GM19239 (cell line): Measurements from ENCODE around the gene RAPGEF3.

Experiments
- DNase-seq: peaks from one replicate; pipeline ENCODE4 v3.0.0; 2011; ENCODE audit warnings: low spot score; ENCODE audit not compliant: insufficient read length
- FAIRE-seq: peaks from 2 replicates; lab custom pipeline; 2011; peaks lifted over from hg19 to GRCh38; lab: Jason Lieb, UNC

The RAPGEF3 gene

DNA sequence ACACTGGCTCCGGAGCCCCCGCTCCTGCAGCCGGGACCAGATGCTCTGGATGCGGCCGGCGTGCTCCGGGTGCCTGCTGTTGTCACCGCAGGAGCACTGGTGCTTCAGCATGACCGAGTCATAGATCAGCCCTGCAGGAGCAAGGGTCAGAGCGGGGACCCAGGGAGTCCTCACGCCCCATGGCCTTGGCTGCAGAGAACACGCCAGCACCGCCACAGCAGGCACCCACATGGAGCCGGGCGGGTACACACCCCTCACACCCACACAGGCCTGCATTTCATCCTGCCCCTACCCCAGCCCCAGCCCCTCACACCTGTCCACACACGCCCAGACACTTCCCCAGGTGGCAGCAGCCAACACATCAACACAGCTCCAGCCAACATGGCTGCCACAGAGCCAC, 33.2 kb upstream of the RAPGEF3 start:
- DNase-seq, result no peak
- FAIRE-seq, result no peak

DNA sequence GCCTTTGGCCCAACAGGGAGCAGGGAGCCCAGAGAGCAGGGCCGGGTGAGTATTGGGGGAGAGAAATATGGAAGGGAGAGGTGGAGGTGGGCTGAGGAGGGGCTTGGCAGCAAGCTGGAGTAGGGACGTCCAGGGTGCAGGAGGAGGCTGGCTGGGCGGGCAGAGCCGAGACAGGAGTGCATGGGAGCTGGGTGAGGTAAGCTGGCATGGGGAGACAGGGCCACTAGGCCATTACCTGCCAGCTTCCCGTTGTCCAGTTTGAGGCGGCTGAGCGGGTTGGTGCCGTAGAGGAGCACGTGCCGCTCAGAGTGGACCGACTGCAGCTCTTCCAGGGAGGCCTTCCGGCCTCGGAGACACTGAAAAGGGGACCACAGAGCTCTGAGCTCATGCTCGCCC, 32.7 kb upstream of the RAPGEF3 start:
- DNase-seq, result no peak
- no peak for FAIRE-seq

DNA sequence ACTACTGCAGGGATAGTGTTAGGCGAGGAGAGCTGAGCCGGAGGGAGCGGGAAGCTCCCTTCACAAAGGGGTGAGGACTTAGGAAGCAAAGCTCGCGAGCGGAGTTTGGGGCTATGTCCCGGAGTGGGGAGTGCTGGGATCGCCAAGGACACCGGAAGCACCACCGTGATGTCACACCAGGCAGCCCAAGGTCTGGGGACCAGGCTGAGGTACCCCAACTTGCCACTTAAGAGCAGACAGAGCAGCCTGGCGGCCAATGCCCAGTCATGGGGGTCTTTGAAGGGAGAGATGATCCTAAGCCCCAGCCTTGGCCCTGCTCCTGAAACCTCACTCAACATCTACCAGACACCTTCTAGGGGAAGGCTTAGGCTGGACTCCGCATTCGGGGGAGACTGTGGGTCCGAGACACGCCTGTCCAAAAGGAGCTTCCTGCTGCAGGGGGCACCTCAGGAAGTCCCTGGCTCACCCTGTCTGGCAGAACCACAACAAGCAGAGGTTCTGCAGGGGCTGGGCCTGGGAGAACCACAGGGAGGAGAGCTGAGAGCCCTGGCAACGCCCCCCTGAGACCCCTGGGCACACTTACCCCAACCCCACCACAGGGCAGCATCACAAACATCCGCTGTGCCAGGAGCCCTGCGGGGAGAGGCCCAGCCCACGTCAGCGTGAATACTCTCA, 32.1 kb upstream of the RAPGEF3 start:
- no peak for FAIRE-seq
- no peak for DNase-seq

DNA sequence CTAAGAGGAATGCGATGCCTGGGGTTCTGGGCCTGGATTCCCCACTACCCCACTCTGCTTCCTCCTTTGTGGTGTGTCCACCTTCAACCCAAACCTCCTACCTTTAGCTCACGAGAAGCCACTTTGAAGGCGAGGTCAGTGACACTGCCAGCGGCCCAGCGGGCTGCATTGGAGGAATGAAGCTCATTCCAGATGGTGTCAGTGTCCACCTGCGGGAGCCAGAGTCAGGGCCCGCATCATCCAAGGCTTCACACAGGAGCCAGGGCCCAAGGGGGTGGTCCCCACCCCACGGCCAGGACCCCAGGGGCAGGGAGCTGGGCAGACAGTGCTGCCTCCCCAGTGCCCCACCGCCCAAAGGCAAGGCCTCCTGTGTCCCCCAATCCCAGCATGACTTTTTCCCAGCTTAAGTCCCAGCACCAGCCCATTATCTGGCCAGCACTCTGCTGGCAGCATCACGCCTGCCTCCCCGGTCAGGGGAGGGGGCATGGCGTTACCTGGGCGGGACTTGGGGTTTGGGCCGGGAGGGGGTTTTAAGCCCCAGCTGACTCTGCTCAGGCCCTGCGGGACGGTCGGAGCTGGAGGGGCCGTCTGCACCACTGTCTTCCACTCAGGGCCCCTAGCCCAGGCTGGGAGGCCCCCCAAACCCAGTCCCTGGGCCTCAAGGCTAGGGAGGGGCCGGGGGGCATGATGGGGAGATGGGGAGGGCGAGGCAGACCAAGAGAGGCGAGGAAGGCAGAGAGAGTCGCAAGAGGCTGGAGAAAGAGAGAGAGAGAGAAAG, 31.2 kb upstream of the RAPGEF3 start:
- no peak for FAIRE-seq
- no peak for DNase-seq

DNA sequence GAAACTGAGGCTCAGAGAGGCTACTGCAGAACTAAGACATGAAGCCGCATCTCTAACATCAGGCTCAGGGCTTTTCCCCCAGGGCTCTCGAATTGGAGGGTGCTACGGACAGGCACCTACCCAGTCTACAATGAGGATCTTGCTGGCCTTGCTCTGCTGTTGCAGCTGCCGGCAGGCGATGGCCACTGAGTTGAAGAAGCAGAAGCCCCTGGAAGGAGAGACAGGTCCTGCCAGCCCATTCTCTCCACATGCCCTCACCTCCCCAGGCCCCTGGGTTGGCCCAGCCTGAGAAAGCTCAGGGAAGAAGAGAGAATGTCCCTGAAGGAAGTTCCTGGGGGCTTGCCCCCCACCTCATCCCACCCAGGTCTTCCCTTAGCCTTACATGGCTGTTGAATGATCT, 30.5 kb upstream of the RAPGEF3 start:
- no peak for FAIRE-seq
- DNase-seq, result no peak

DNA sequence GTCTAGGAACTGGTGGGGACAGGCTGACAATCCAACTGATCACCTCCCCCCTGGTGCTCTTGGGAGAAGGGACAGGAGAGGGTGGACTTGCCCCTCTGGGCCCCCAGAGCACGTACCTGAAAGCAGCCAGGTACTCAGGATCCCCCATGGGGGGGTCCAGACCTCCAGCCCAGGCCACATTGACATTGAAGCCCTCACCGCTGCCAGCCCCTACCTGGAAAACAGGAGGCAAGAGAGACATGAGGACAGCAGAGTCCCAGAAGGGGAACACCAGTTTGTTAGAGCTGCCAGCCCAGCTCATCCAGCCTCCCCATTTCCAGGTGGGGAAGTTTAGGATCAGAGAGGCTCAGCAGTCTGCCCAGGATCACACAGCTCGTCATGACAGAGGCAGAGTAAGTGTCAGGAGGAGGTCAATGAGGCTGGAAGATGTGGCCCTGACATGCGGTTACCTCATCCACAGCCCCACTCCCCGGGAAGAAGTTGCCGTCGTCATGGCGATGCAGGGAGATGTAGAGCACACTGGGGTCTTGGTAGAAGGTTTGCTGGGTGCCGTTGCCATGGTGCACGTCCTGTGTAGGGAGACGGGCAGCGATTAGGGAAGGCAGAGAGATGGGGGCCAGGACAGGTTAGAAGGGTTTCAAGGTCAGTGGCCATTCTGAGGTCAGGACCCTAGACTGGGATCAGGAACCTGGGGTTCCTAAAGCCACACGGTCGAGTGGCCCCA, 29.1 kb upstream of the RAPGEF3 start:
- no peak for FAIRE-seq
- no peak for DNase-seq

DNA sequence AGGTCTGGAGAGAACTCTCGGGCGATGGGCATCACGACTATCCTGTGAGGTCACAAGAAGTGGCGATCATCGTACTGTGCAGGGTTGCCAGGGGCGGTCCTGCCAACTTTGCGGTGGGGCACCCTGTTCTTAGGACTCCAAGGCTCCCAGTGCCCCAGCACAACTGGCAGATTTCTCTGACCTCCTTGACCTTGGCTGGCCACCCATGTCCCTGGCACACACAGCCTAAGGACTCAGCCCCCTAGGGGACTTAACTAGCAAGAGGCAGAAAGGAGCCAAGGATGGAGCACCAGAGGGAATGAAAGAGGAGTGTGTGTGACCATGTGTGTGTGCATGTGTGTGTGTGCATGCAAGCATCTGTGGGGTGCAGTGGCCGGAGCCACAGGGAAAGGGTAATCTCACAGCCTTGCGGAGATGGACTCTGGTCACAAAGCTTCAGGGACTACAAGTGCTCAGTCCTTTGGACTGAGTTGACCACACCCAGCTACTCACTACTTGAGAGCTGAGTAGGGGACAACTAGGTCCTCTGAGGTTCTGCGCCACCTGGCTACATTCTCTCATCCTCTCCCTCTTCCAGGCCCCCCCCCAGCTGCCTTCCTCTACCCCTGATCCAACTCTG, 28.1 kb upstream of the RAPGEF3 start:
- DNase-seq (no peak), FAIRE-seq (no peak)

DNA sequence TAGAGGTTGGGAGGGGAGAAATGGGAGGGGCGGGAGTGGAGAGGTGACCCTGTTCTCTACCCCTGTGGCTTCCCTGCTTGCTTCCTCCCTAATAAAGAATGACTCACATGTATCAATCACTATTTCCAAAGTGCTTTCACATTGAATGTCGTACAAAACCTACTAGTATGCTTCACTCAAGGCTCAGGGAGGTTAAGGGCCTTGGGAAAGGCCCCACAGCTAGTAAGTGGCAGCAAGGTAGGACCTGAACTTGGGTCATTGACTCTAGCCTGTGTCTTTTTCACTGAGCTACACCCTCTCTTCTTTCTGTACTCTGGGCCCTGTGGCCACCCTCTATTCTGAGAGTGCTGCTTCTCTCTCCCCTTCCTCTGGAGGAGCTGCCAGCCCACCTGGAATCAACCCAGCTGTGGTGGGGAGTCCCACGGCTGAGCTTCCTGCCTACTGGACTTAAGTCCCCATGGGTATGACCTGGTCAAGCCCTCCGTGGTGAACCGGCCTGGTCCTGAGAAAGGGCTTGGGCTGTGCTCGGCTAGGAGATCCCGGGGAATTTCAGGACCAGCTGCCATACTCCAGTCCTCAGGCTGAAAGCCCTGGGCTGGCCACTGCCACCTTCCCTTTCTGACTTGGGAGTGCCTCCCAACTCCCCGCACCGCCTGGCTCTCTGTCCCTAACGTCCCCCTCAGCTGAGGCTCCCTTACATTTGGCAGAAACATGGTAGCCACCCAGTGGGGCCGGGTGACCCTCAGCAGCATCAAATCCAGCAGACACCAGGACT, 27.4 kb upstream of the RAPGEF3 start:
- DNase-seq (no peak), FAIRE-seq (no peak)

DNA sequence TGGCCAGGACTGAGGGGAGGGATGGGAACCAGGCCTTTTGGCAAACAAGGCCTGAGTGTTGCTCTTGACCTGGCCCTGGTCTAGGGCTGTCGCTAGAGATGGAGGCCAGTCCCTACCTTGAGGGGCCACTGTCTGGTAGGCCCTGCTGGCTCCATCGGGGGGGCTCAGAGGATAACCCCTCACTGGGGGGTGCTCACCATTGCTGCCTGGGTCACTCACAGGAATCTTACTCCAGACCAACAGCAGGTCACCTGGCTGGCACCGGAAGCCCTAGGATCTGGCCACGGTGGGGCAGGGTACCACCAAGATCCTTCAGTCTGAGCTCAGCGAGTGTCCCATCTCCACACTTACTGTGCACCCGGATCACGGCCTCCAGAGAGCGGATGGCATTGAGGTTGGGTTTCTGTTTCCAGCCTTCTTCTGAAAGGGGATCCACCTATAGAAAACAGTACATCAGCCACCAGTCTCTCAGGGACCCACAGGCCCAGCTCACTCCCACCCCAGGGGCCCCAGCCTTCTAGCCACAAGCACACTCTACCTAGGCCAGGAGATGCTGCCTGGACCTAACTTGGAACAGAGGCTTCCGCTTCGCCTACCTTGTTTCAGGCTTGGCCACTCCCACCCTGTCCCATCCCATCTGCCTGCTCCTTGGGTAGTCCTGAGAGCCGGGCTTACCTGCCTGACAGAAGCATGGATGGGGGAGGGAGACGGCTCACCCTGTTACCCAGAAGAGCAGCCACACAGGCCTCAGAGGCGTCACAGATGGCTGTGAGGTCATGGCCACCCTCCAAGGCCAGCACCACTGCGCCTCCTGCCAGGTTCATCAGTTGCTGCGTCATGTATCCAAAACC, 26.6 kb upstream of the RAPGEF3 start:
- FAIRE-seq, result no peak
- DNase-seq, result no peak

DNA sequence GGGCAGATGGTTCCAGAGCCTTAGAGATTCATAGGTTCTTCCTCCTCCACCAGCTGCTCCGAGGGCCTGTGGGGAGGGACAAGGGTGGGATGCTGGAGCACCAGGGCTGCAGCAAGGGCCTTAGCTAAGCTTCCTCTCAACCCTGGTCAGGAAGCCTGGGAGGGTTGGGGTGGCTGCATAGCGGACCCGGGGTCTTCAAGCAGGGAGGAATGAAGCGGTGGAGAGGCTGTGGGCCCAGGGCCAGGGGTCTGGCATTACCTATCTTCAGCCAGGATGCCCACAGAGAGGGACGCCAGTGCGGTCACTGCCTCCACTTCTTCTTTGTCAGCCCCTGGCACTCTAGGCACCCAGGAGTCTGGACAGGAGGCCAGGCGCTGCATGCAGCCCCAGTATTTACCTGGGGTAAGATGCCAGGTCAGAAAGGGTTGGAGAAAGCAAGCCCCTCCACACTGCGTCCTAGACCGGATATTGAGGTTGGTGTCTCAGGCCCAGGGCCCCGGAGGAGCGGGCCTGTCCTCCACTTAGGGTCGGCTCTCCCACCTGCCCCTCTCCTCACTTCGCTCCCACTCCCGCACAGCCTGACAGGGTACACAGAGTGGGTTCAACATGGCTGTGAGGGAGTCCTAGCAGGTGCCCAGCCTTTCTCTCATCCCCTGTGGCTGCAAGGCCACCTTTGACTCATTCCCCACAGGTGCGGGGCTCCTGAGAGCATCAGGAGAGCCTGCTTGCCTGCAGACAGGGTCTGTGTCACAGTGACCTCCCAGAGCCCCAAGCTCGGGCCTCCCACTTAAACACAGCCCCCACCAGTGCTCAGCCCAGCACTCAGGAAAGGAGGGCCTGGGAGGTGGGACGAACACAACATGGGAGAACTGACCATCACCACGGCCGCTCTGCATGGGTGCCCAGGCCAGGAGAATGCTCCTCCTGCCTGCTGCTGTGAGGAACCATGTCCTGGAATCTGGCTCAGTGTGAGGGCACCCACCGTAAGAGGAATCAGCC, 25.4 kb upstream of the RAPGEF3 start:
- FAIRE-seq (no peak), DNase-seq (no peak)

DNA sequence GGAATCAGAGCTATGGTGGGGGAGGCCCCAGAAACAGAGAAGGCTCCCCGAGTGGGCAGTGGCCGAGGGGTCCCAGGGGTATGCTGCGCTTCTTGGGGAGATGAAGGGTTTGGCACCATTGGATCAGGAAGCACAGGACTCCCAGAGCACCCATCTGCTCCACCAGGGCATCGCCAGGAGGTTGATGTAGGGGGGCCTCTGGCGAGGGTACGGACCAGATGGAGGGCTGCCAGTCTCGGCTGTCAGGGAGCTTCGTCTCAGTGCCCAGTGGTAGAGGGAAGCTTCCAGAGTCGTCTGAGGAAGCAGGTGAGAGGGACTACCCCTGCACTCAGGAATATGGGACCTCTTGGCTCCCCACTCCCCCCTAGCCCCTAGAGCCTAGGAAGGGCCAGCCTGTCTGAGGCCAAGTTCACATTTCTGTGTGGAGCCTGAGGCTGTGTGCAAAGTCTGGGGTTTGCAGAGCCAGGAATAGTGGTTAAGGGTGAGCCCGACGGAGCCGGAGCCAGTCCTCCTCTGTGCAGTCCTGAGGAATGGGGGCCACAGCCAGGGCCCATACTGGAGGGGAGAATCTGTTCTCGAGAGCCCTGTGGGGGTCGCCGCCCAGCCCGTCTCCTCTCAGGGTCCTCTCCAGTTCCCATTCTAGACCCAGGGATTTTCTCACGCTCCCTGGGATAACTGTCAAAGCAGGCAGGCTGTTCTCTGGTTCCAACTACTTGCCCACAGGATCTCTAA, 24.5 kb upstream of the RAPGEF3 start:
- no peak for FAIRE-seq
- DNase-seq, result no peak

DNA sequence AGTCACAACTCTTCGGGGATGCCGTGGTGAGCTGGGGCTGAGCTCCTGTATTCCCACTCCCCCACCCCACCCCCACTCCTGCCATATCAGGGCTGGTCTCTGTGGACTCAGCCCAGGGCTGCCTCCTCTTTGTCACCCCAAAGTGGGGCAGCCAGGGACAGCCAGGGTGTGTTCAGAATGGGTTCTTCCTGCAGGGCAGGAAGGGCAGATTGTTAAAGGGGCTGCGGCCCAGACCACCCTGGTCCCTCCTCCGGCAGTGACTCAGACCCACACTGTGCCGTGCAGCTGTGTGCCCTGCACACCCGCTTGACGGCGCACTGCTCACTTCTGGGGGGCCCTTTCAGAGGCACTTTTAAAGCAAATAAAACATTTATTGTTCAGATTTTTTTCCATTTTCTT, 23.7 kb upstream of the RAPGEF3 start:
- no peak for FAIRE-seq

DNA sequence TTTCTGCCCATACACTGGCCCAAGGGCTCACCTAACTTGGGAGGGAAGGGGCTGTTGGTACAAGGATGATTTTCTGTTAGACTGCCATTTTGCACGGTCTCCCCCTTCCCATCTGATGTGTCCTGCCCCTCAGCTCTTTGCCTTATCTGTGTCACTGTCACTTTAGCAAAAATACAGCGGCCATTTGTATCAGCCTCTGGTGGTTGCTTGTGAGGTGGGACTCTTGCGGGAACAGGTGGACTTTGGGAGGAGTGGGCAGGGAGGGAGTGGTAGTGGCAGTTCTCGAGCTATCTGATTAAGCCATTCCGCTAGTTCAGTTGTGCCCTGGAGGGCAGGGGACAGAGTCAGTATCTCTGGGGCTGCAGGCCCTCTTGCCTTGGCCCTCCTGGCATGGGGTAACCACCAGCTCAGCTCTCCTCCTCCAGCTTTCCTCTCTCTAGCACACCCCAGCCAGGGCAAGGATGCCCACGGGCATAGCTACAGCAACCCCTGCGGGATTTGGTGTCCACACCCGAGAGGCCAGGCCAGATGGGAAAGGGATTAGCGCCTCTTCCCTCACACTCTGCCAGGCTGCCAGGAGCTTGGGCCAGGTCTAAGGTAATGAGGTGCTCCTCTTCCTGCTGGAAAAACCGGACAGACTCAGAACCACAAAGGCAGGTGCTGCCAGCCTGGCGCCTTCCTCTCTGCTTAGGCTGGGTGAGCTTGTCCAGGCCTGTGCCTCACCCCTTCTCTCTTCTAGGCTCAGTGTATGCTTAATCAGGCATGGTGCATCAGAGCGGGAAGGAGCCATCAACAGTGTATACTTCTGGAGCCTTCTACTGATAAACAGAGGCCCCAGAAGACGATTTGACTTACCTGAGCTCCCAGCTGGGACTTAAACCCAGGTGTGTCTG, 23.0 kb upstream of the RAPGEF3 start:
- DNase-seq (no peak), FAIRE-seq (no peak)

More for the DNA sequence above, 23.7 kb upstream of the RAPGEF3 start:
- no peak for DNase-seq

DNA sequence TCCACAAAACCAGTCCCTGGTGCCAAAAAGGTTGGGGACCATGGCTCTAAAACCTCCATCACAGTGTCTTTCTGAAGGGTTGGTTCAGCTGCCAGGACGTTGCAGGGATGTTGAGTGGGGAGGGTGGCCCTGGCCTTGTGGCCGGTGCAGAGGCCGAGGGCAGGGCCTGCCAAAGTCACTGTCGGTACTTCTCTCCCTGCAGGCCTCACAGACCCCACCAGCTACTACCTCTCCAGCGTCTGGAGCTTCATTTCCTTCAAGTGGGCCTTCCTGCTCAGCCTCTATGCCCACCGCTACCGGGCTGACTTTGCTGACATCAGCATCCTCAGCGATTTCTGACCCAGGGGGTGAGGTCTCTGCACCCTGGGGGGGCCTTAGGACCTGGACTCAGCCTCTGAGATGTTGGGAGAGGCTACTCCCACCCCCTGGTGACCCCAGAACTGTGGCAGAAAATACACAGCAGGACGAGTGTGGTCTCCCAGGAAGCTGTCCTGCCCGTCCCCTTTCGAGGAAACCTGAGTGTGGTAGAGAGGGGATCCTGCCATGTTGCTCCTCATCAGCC, 21.3 kb upstream of the RAPGEF3 start:
- no peak for DNase-seq
- FAIRE-seq, result no peak

DNA sequence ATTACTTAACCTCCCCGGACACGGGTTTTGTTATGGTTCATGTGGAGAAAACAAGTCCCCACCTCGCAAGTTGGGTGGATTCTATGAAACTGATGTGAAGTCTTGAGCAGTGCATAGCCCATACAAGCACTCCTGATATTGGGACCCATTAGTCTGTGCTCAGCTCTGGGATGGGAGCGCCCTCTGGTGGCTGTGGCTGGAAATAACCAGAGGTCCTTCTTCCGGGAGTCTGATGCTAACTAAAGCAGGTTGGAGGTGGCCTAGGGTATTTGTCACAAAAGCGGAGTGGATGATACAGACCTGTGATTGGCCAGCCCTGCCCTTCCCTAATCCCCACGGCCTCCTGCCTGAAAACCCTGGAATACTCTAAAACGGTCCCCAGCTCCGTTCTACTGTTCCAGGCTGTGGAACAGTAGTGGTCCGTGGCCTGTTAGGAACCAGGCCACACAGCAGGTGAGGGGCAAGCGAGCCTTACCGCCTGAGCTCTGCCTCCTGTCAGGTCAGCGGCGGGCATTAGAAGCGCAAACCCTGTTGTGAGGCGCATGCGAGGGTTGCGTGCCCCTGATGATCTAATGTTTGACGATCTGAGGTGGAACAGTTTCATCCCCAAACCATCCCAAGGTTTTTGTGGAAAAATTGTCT, 20.7 kb upstream of the RAPGEF3 start:
- FAIRE-seq, result peak; percentile 96

DNA sequence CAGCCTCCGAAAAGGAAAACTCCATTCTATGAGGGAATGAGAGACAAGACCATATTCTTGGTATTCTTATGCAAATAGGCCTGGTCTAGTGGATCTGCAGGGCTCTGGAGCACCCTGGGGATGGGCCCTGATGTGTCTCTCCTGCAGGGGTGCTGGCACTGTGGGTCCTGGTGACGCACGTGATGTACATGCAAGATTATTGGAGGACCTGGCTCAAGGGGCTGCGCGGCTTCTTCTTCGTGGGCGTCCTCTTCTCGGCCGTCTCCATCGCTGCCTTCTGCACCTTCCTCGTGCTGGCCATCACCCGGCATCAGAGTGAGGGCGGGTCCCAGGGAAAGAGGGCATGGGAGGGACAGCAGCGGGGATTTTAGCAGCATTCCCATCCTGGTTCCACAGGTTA, 20.2 kb upstream of the RAPGEF3 start:
- DNase-seq (no peak), FAIRE-seq (no peak)

More for the DNA sequence above, 20.7 kb upstream of the RAPGEF3 start:
- peak; percentile 92 for DNase-seq
